Suprapubic skin (tissue), 4 donors: ENCODE data around the gene PGGHG. TPM values are rescaled to one million over a fixed set of nuclear protein-coding genes. Genes with fewer than 3 reads are reported as not detected.
A peak's percentile ranks its signal among the peaks of the same experiment; 100 is the strongest.
"Not testable (repeated sequence)": the region's sequence is repeated elsewhere in the genome, so short reads cannot be mapped to it uniquely, and the experiment has no call there.

Experiments
- DNase-seq, 2 donors: peaks; one replicate each; pipeline ENCODE4 v3.0.0-alpha.2; 2019; ENCODE audit warnings: low spot score in 2 of 2
- H3K27ac ChIP-seq: fragments of 200-600 bp; sonication (generic); one replicate; pipeline ENCODE4 v1.5.1; 2019
- H3K27me3 ChIP-seq: fragments of 200-600 bp; sonication (generic); one replicate; pipeline ENCODE4 v1.5.1; 2019
- H3K36me3 ChIP-seq: fragments of 200-600 bp; sonication (generic); one replicate; pipeline ENCODE4 v1.5.1; 2019
- H3K4me1 ChIP-seq: fragments of 200-600 bp; sonication (generic); one replicate; pipeline ENCODE4 v1.5.1; 2019
- H3K4me3 ChIP-seq: fragments of 200-600 bp; sonication (generic); one replicate; pipeline ENCODE4 v1.5.1; 2019; ENCODE audit warnings: mild to moderate bottlenecking
- H3K9me3 ChIP-seq: fragments of 200-600 bp; sonication (generic); one replicate; pipeline ENCODE4 v1.5.1; 2019
- CTCF ChIP-seq, 2 donors: fragments of 200-600 bp in 1 of 2; fragments of 450-650 bp in 1 of 2; sonication (generic) in 1 of 2; IDR thresholded peaks; one replicate each; pipeline ENCODE4 v1.5.1; 2016 to 2019; ENCODE audit warnings: antibody characterized with exemption in 2 of 2, mild to moderate bottlenecking in 1 of 2, moderate library complexity in 1 of 2
- EP300 ChIP-seq: sonication (generic); formaldehyde crosslinking; IDR thresholded peaks from one replicate; pipeline ENCODE4 v1.6.1; 2017; ENCODE audit warnings: antibody characterized with exemption
- POLR2A ChIP-seq, 2 donors: fragments of 450-650 bp; IDR thresholded peaks; one replicate each; pipeline ENCODE4 v1.6.1; 2017; ENCODE audit warnings: antibody characterized with exemption in 2 of 2, mild to moderate bottlenecking in 2 of 2, moderate library complexity in 2 of 2
- POLR2AphosphoS5 ChIP-seq, 3 donors: sonication (generic); formaldehyde crosslinking; IDR thresholded peaks; one replicate each; pipeline ENCODE4 v1.6.1; 2017; ENCODE audit warnings: antibody characterized with exemption in 3 of 3
- WGBS: methylation state at CpG from one replicate; pipeline ENCODE4 v1.1.5; 2018; 5-methylcytosine and 5-hydroxymethylcytosine counted together
- total RNA-seq, 4 donors: library from RNA; depleted of rRNA; stranded (reverse); fragments of >200 nt; gene quantifications; one replicate each; pipeline ENCODE4 v1.1.0, GENCODE V29; 2016

The PGGHG gene
- total RNA-seq, 4 donors from 2014 or later, result 3.5 to 22.0 (median 8.1) TPM

GRCh38 chr11:316031-316701 lies 27.2 kb downstream of the PGGHG start:
- Histone ChIP-seq H3K9me3 (no peaks in the 10 kb centered on the region), H3K4me3 (peak overlapping the region; percentile 53), H3K36me3 (no peaks in the 10 kb centered on the region), H3K27me3 (no peaks in the 10 kb centered on the region), H3K4me1 (peaks cover 47% of the 10 kb centered on the region), H3K27ac (peak overlapping the region; percentile 65)
- WGBS, result 32% methylated on average over 18 of the region's 64 CpGs
- peak in 1 of 2 donors; percentile 72 for DNase-seq
- TF ChIP-seq POLR2AphosphoS5 (IDR thresholded peaks at IDR 0.05) (no peak), CTCF (IDR thresholded peaks at IDR 0.05) (no peak), EP300 (no peak), POLR2A (IDR thresholded peaks at IDR 0.05) (no peak)

- H3K36me3 ChIP-seq, result no peaks in the 10 kb centered on the region
- H3K27ac ChIP-seq, result peak overlapping the region; percentile 65
- no peaks in the 10 kb centered on the region for H3K9me3 ChIP-seq
- H3K4me1 ChIP-seq, result peaks cover 44% of the 10 kb centered on the region
- peak overlapping the region; percentile 53 for H3K4me3 ChIP-seq
- WGBS, result 65% methylated on average over 7 of the region's 7 CpGs
- no peak for DNase-seq
- H3K27me3 ChIP-seq, result no peaks in the 10 kb centered on the region
- TF ChIP-seq POLR2A (IDR thresholded peaks at IDR 0.05) (no peak), EP300 (no peak), CTCF (IDR thresholded peaks at IDR 0.05) (no peak), POLR2AphosphoS5 (IDR thresholded peaks at IDR 0.05) (no peak)
These were observed 28.0 kb downstream of the PGGHG start for GRCh38 chr11:316891-317301.

- H3K27ac ChIP-seq, result peak overlapping the region; percentile 1
- H3K27me3 ChIP-seq, H3K36me3 ChIP-seq, H3K9me3 ChIP-seq: not testable (repeated sequence)
- peak overlapping the region; percentile 31 for H3K4me3 ChIP-seq
- peak in 1 of 2 donors; percentile 46 for DNase-seq
- H3K4me1 ChIP-seq, result peaks cover 40% of the 10 kb centered on the region
- WGBS, result 50% methylated on average over 6 of the region's 30 CpGs
These were observed 28.9 kb downstream of the PGGHG start for GRCh38 chr11:317668-318404.

GRCh38 chr11:318405-319120 lies 29.6 kb downstream of the PGGHG start:
- peak in 1 of 2 donors; percentile 66 for DNase-seq
- not testable (repeated sequence) for H3K36me3 ChIP-seq, H3K27me3 ChIP-seq, H3K9me3 ChIP-seq
- Histone ChIP-seq H3K4me1 (peaks cover 33% of the 10 kb centered on the region), H3K27ac (peak overlapping the region; percentile 93), H3K4me3 (peak overlapping the region; percentile 74)
- WGBS, result no CpG with 5 or more reads among the region's 79 CpGs

- H3K36me3 ChIP-seq, H3K9me3 ChIP-seq, H3K27me3 ChIP-seq: not testable (repeated sequence)
- Histone ChIP-seq H3K4me3 (peak overlapping the region; percentile 74), H3K4me1 (peaks cover 33% of the 10 kb centered on the region), H3K27ac (peak overlapping the region; percentile 93)
- 3% methylated on average over 10 of the region's 29 CpGs for WGBS
- peak in 1 of 2 donors; percentile 67 for DNase-seq
These were observed 30.4 kb downstream of the PGGHG start for GRCh38 chr11:319121-319887.

- WGBS, result 20% methylated on average over 1 of the region's 10 CpGs
- Histone ChIP-seq H3K4me1 (peaks cover 36% of the 10 kb centered on the region), H3K4me3 (peak overlapping the region; percentile 74), H3K27ac (peak overlapping the region; percentile 93)
- not testable (repeated sequence) for H3K9me3 ChIP-seq, DNase-seq, H3K27me3 ChIP-seq, H3K36me3 ChIP-seq
These were observed 31.0 kb downstream of the PGGHG start for GRCh38 chr11:319888-320273.

- H3K36me3 ChIP-seq, result no peaks in the 10 kb centered on the region
- DNase-seq, result no peak
- H3K27ac ChIP-seq, result peak overlapping the region; percentile 69
- TF ChIP-seq EP300 (no peak), POLR2A (IDR thresholded peaks at IDR 0.05) (no peak), POLR2AphosphoS5 (IDR thresholded peaks at IDR 0.05) (no peak), CTCF (IDR thresholded peaks at IDR 0.05) (no peak)
- no peak overlapping the region for H3K4me3 ChIP-seq
- H3K4me1 ChIP-seq, result peaks cover 44% of the 10 kb centered on the region
- H3K9me3 ChIP-seq, result no peaks in the 10 kb centered on the region
- H3K27me3 ChIP-seq, result no peaks in the 10 kb centered on the region
- WGBS, result 67% methylated on average over 11 of the region's 11 CpGs
These were observed 35.2 kb downstream of the PGGHG start for GRCh38 chr11:324156-324555.

- peaks cover 40% of the 10 kb centered on the region for H3K4me1 ChIP-seq
- H3K4me3 ChIP-seq, result peak overlapping the region; percentile 1
- not testable (repeated sequence) for H3K36me3 ChIP-seq, DNase-seq, H3K9me3 ChIP-seq, H3K27me3 ChIP-seq
- H3K27ac ChIP-seq, result peak overlapping the region; percentile 90
- WGBS, result 61% methylated on average over 27 of the region's 34 CpGs
These were observed 35.9 kb downstream of the PGGHG start for GRCh38 chr11:324593-325517.
